PC-9 (cell line): ENCODE measurements around the gene MICAL3. TPM values are rescaled to one million over a fixed set of nuclear protein-coding genes. Genes with fewer than 3 reads are reported as not detected.

ENCODE experiments used
- BruUV-seq: library from RNA; stranded (reverse); fragments of 400-500 nt; replicated peaks from 2 replicates; lab custom pipeline; 2021; lab: Mats Ljungman, UMichigan
- CTCF ChIA-PET: fragments of 300-600 bp; sonication (Branson Sonifier 250); formaldehyde crosslinking; loops from one replicate; lab custom pipeline; 2022; ENCODE audit warnings: antibody characterized with exemption; lab: Charles Lee
- POLR2A ChIA-PET: fragments of 300-600 bp; sonication (Branson Sonifier 250); formaldehyde crosslinking; loops from one replicate; lab custom pipeline; 2022; ENCODE audit warnings: antibody characterized with exemption; ENCODE audit not compliant: unreplicated experiment; lab: Charles Lee
- DNase-seq, 2 experiments: peaks; one replicate each; pipeline versions ENCODE4 v3.0.0 to v3.0.0-alpha.2; 2015 to 2022; ENCODE audit warnings: mixed read lengths in 1 of 2
- H2AFZ ChIP-seq: fragments of 200-600 bp; sonication (generic); 2 replicates; pipeline ENCODE4 v1.8.1; 2017; ENCODE audit warnings: antibody characterized with exemption
- H3F3A ChIP-seq: fragments of 200-600 bp; sonication (generic); 2 replicates; pipeline ENCODE4 v1.8.1; 2017; ENCODE audit warnings: antibody characterized with exemption, mild to moderate bottlenecking, low read depth; ENCODE audit not compliant: insufficient read depth
- H3K27ac ChIP-seq: fragments of 200-600 bp; sonication (generic); 2 replicates; pipeline ENCODE4 v1.6.1; 2016; ENCODE audit warnings: mixed run types
- H3K27me3 ChIP-seq: fragments of 200-600 bp; sonication (generic); 2 replicates; pipeline ENCODE4 v1.6.1; 2016; ENCODE audit warnings: low read depth, mixed run types; ENCODE audit not compliant: insufficient read depth
- H3K36me3 ChIP-seq: fragments of 200-600 bp; sonication (generic); 2 replicates; pipeline ENCODE4 v1.6.1; 2016; ENCODE audit warnings: low read depth, mixed run types
- H3K4me1 ChIP-seq: fragments of 200-600 bp; sonication (generic); replicated peaks from 2 replicates; pipeline ENCODE4 v1.6.1; 2016; ENCODE audit warnings: mixed run types; ENCODE audit not compliant: insufficient read depth
- H3K4me2 ChIP-seq: fragments of 200-600 bp; sonication (generic); 2 replicates; pipeline ENCODE4 v1.6.1; 2017; ENCODE audit warnings: mixed run types
- H3K4me3 ChIP-seq: fragments of 200-600 bp; sonication (generic); 2 replicates; pipeline ENCODE4 v1.6.1; 2016; ENCODE audit warnings: mixed run types
- H3K79me2 ChIP-seq: fragments of 200-600 bp; sonication (generic); 2 replicates; pipeline ENCODE4 v1.6.1; 2017; ENCODE audit warnings: low read depth, mixed run types
- H3K9me2 ChIP-seq: fragments of 200-600 bp; sonication (generic); 2 replicates; pipeline ENCODE4 v1.8.1; 2017; ENCODE audit warnings: mild to moderate bottlenecking; ENCODE audit not compliant: insufficient read depth
- H3K9me3 ChIP-seq: fragments of 200-600 bp; sonication (generic); 2 replicates; pipeline ENCODE4 v1.8.1; 2016; ENCODE audit warnings: low read depth; ENCODE audit not compliant: insufficient read depth
- H4K20me1 ChIP-seq: fragments of 200-600 bp; sonication (generic); 2 replicates; pipeline ENCODE4 v1.8.1; 2017; ENCODE audit not compliant: insufficient read depth
- EZH2 ChIP-seq: fragments of 200-600 bp; sonication (generic); IDR thresholded peaks from 2 replicates; pipeline ENCODE4 v1.8.0; 2017; ENCODE audit warnings: antibody characterized with exemption, low read depth
- intact Hi-C: fragments of 100-400 bp; cut with micrococcal nuclease; formaldehyde crosslinking; loops from one replicate; pipeline ENCODE4 v1.10.0; 2022; ENCODE audit not compliant: unreplicated experiment
- total RNA-seq: library from RNA; stranded (reverse); gene quantifications from 2 replicates; pipeline ENCODE4 v1.2.3, GENCODE V29; 2021
- TF ChIP-seq, protein P1 (sequence below): fragments of 200-600 bp; sonication (generic); conservative IDR thresholded peaks from 2 replicates; pipeline ENCODE4 v1.6.1; 2017; ENCODE audit warnings: mixed run types, antibody characterized with exemption, mild to moderate bottlenecking, moderate library complexity

Gene MICAL3
- total RNA-seq, 1 experiment from 2014 or later, result 27.4 TPM

DNA sequence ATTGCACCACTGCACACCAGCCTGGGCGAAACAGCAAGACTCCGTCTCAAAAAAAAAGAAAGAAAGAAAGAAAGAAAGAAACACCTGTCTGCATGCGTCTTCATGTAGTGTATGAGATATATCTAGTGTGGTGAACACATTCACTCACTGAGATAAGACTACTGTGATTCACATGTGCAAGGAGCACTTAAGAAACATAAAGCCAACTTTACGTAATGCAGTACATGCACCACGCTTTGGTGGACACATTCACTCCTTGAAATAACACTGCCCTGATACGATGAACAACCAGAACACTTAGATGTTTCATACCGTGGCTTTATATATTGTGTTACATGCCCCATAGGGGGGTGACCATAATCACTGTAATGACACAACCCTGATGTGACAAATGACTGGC lies 96.0 kb downstream of the MICAL3 start:
- Histone ChIP-seq H2AFZ (no peak overlapping the region), H3K9me3 (no peaks in the 10 kb centered on the region), H3K79me2 (peaks cover 18% of the 10 kb centered on the region), H3K36me3 (no peaks in the 10 kb centered on the region), H3K27me3 (no peaks in the 10 kb centered on the region), H3K4me3 (no peak overlapping the region), H3K4me1 (peaks cover 2% of the 10 kb centered on the region), H3F3A (no peaks in the 10 kb centered on the region), H3K9me2 (no peaks in the 10 kb centered on the region), H4K20me1 (no peaks in the 10 kb centered on the region), H3K4me2 (no peak overlapping the region), H3K27ac (no peak overlapping the region)
- ChIA-PET CTCF (no interaction called here), POLR2A (no interaction called here)
- no TSS peak for BruUV-seq
- DNase-seq, result no peak
- intact Hi-C loops, result no loop called here
- TF ChIP-seq, protein P1, sequence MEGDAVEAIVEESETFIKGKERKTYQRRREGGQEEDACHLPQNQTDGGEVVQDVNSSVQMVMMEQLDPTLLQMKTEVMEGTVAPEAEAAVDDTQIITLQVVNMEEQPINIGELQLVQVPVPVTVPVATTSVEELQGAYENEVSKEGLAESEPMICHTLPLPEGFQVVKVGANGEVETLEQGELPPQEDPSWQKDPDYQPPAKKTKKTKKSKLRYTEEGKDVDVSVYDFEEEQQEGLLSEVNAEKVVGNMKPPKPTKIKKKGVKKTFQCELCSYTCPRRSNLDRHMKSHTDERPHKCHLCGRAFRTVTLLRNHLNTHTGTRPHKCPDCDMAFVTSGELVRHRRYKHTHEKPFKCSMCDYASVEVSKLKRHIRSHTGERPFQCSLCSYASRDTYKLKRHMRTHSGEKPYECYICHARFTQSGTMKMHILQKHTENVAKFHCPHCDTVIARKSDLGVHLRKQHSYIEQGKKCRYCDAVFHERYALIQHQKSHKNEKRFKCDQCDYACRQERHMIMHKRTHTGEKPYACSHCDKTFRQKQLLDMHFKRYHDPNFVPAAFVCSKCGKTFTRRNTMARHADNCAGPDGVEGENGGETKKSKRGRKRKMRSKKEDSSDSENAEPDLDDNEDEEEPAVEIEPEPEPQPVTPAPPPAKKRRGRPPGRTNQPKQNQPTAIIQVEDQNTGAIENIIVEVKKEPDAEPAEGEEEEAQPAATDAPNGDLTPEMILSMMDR, result no peak
- TF ChIP-seq EZH2, result no peak

DNA sequence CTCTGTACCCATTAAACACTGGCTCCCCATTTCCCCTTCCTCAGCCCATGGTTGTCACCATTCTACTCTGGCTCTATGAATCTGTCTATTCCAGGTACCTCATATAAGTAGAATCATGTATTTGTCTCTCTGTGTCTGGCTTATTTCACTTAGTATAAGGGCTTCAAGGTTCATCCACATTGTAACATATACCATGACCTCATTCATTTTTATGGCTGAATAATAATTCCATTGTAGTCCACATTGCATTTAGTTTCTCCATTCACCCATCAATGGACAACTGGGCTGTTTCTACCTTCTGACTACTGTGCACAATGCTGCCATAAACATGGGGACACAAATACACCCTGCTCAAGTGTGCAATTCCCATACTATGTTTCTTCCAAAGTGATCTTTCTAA lies 97.3 kb downstream of the MICAL3 start:
- Histone ChIP-seq H3K4me3 (no peak overlapping the region), H4K20me1 (no peaks in the 10 kb centered on the region), H3K9me3 (no peaks in the 10 kb centered on the region), H3K4me2 (no peak overlapping the region), H3K9me2 (no peaks in the 10 kb centered on the region), H3K79me2 (peaks cover 24% of the 10 kb centered on the region), H3K4me1 (peaks cover 9% of the 10 kb centered on the region), H3K27ac (no peak overlapping the region), H2AFZ (no peak overlapping the region), H3F3A (no peaks in the 10 kb centered on the region), H3K27me3 (no peaks in the 10 kb centered on the region), H3K36me3 (no peaks in the 10 kb centered on the region)
- TF ChIP-seq EZH2, result no peak
- CTCF ChIA-PET, result no interaction called here
- no TSS peak for BruUV-seq
- DNase-seq, result no peak
- intact Hi-C loops, result no loop called here
- POLR2A ChIA-PET, result no interaction called here

DNA sequence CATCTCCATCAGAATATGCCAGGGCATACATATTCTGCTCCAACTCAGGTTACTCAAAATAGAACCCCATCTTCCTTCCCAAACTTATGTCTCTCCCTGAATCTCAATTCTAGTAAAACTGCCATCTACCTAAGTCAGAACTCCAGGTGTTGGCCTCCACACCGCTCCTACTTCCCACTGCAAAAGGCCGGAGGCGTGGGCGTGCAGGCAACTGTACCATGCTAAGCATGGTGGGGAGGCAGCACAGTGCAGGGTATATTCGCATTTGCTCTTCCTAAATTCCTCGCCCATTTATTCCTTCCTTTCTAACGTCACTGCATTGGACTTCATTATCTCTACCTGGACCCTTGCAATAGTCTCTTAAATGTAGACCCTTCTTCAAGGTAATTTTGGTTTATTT lies 97.8 kb downstream of the MICAL3 start:
- peaks cover 9% of the 10 kb centered on the region for H3K4me1 ChIP-seq
- no peaks in the 10 kb centered on the region for H3F3A ChIP-seq
- no peak overlapping the region for H2AFZ ChIP-seq
- DNase-seq, result no peak
- H3K9me3 ChIP-seq, result no peaks in the 10 kb centered on the region
- no peak overlapping the region for H3K4me2 ChIP-seq
- ChIA-PET POLR2A (no interaction called here), CTCF (no interaction called here)
- no TSS peak for BruUV-seq
- H3K27ac ChIP-seq, result no peak overlapping the region
- no peaks in the 10 kb centered on the region for H3K36me3 ChIP-seq
- H4K20me1 ChIP-seq, result no peaks in the 10 kb centered on the region
- intact Hi-C loops, result no loop called here
- H3K9me2 ChIP-seq, result no peaks in the 10 kb centered on the region
- TF ChIP-seq EZH2, result no peak
- TF ChIP-seq, protein P1, result no peak
- no peak overlapping the region for H3K4me3 ChIP-seq
- H3K27me3 ChIP-seq, result no peaks in the 10 kb centered on the region
- peaks cover 28% of the 10 kb centered on the region for H3K79me2 ChIP-seq

DNA sequence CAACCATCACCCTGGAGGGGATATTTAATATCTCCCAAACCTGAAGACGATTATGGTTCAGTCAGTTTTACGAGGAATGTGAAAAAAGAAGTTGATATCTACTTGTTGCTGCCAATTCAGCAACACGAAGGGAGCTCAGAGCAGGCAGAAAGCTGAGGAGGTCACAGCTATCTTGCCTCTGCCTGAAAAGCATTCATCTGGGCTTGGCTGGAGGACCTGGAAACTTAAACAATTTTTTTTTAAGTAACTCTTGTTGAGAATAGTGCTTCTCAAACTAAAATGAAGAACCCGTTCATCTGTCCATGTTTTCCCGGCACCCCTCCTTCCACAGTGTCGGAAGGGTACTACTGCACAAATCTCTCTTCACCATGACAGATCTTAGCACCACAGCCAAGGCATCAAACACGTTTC lies 98.9 kb downstream of the MICAL3 start:
- intact Hi-C loops, result no loop called here
- Histone ChIP-seq H3K4me1 (peaks cover 9% of the 10 kb centered on the region), H3K79me2 (peaks cover 29% of the 10 kb centered on the region), H2AFZ (no peak overlapping the region), H3K4me2 (no peak overlapping the region), H3K27ac (no peak overlapping the region), H3F3A (no peaks in the 10 kb centered on the region), H3K9me3 (no peaks in the 10 kb centered on the region), H3K9me2 (no peaks in the 10 kb centered on the region), H3K27me3 (no peaks in the 10 kb centered on the region), H4K20me1 (no peaks in the 10 kb centered on the region), H3K36me3 (no peaks in the 10 kb centered on the region), H3K4me3 (no peak overlapping the region)
- ChIA-PET CTCF (no interaction called here), POLR2A (no interaction called here)
- TF ChIP-seq, protein P1, result no peak
- no peak for TF ChIP-seq EZH2
- no TSS peak for BruUV-seq
- no peak for DNase-seq
